Liver (tissue), 9 donors: ENCODE data around the gene ENOX1. TPM values are rescaled to one million over a fixed set of nuclear protein-coding genes. Genes with fewer than 3 reads are reported as not detected.

Experiments used
- DNase-seq: peaks from one replicate; pipeline ENCODE4 v3.0.0-alpha.2; 2017; ENCODE audit warnings: low spot score
- H3K27ac ChIP-seq, 2 donors: one replicate each; pipeline ENCODE4 v1.7.0; 2013; ENCODE audit warnings: inconsistent platforms in 2 of 2, low read length in 2 of 2, control low read depth in 1 of 2, low read depth in 1 of 2, mild to moderate bottlenecking in 1 of 2
- H3K27me3 ChIP-seq, 4 donors: one replicate each; pipeline versions ENCODE4 v1.6.1 to v1.7.0; 2013; ENCODE audit warnings: low read length in 3 of 4, inconsistent platforms in 1 of 4, mild to moderate bottlenecking in 1 of 4, moderate library complexity in 1 of 4; ENCODE audit not compliant: control insufficient read depth in 4 of 4, insufficient read depth in 4 of 4
- H3K36me3 ChIP-seq, 4 donors: one replicate each; pipeline versions ENCODE4 v1.6.1 to v1.7.0; 2013; ENCODE audit warnings: low read length in 3 of 4, mild to moderate bottlenecking in 3 of 4, low read depth in 1 of 4, moderate library complexity in 1 of 4; ENCODE audit not compliant: control insufficient read depth in 4 of 4, insufficient read depth in 3 of 4
- H3K4me1 ChIP-seq, 4 donors: one replicate each; pipeline versions ENCODE4 v1.6.1 to v1.7.0; 2013; ENCODE audit warnings: low read length in 3 of 4, mild to moderate bottlenecking in 3 of 4, moderate library complexity in 1 of 4; ENCODE audit not compliant: control insufficient read depth in 4 of 4, insufficient read depth in 4 of 4
- H3K4me3 ChIP-seq, 3 donors: one replicate each; pipeline versions ENCODE4 v1.6.1 to v1.7.0; 2013; ENCODE audit warnings: low read length in 3 of 3, control low read depth in 1 of 3, low read depth in 1 of 3, mild to moderate bottlenecking in 1 of 3
- H3K9ac ChIP-seq, 2 donors: one replicate each; pipeline ENCODE4 v1.7.0; 2013; ENCODE audit warnings: low read length in 2 of 2, mild to moderate bottlenecking in 2 of 2, moderate library complexity in 2 of 2, control low read depth in 1 of 2, low read depth in 1 of 2
- H3K9me3 ChIP-seq, 4 donors: one replicate each; pipeline versions ENCODE4 v1.6.1 to v1.7.0; 2013; ENCODE audit warnings: low read length in 3 of 4; ENCODE audit not compliant: control insufficient read depth in 4 of 4
- ATF3 ChIP-seq: IDR thresholded peaks from 2 replicates; pipeline ENCODE4 v1.6.1; 2016; ENCODE audit warnings: antibody characterized with exemption
- CTCF ChIP-seq: fragments of 150-350 bp; IDR thresholded peaks from 2 replicates; pipeline ENCODE4 v1.5.1; 2017; ENCODE audit warnings: improper control_type of control experiment, low read depth, low read length; ENCODE audit not compliant: missing input control
- EGR1 ChIP-seq, 2 donors: IDR thresholded peaks; 2 replicates each; pipeline ENCODE4 v1.6.1; 2016 to 2018; ENCODE audit warnings: antibody characterized with exemption in 2 of 2, low read depth in 2 of 2
- FOXA1 ChIP-seq: IDR thresholded peaks from 2 replicates; pipeline ENCODE4 v1.6.1; 2016; ENCODE audit warnings: antibody characterized with exemption
- FOXA2 ChIP-seq: IDR thresholded peaks from 2 replicates; pipeline ENCODE4 v1.6.1; 2016; ENCODE audit warnings: antibody characterized with exemption
- GABPA ChIP-seq, 2 donors: IDR thresholded peaks in 1 of 2; conservative IDR thresholded peaks in 1 of 2; 2 replicates each; pipeline ENCODE4 v1.6.1; 2016; ENCODE audit warnings: antibody characterized with exemption in 2 of 2, mild to moderate bottlenecking in 1 of 2, moderate library complexity in 1 of 2
- HNF4A ChIP-seq, 2 donors: conservative IDR thresholded peaks; 2 replicates each; pipeline ENCODE4 v1.6.1; 2016; ENCODE audit warnings: antibody characterized with exemption in 2 of 2, mild to moderate bottlenecking in 2 of 2
- JUND ChIP-seq, 2 donors: IDR thresholded peaks; 2 replicates each; pipeline ENCODE4 v1.6.1; 2016; ENCODE audit warnings: antibody characterized with exemption in 2 of 2
- MAX ChIP-seq: IDR thresholded peaks from 2 replicates; pipeline ENCODE4 v1.6.1; 2016; ENCODE audit warnings: antibody characterized with exemption
- NR2F2 ChIP-seq: IDR thresholded peaks from 2 replicates; pipeline ENCODE4 v1.6.1; 2016; ENCODE audit warnings: antibody characterized with exemption
- RAD21 ChIP-seq, 2 donors: IDR thresholded peaks; 2 replicates each; pipeline ENCODE4 v1.6.1; 2016; ENCODE audit warnings: antibody characterized with exemption in 2 of 2, mild to moderate bottlenecking in 2 of 2
- REST ChIP-seq: IDR thresholded peaks from 2 replicates; pipeline ENCODE4 v1.6.1; 2016; ENCODE audit warnings: antibody characterized with exemption, mild to moderate bottlenecking
- RXRA ChIP-seq, 2 donors: IDR thresholded peaks; 2 replicates each; pipeline ENCODE4 v1.6.1; 2017 to 2018; ENCODE audit warnings: antibody characterized with exemption in 2 of 2, mild to moderate bottlenecking in 1 of 2
- SP1 ChIP-seq: IDR thresholded peaks from 2 replicates; pipeline ENCODE4 v1.6.1; 2018; ENCODE audit warnings: antibody characterized with exemption, mild to moderate bottlenecking
- TAF1 ChIP-seq: conservative IDR thresholded peaks from 2 replicates; pipeline ENCODE4 v1.6.1; 2016; ENCODE audit warnings: antibody characterized with exemption, mild to moderate bottlenecking
- YY1 ChIP-seq: IDR thresholded peaks from 2 replicates; pipeline ENCODE4 v1.6.1; 2016; ENCODE audit warnings: antibody characterized with exemption, mild to moderate bottlenecking
- ZBTB33 ChIP-seq: IDR thresholded peaks from 2 replicates; pipeline ENCODE4 v1.6.1; 2016; ENCODE audit warnings: antibody characterized with exemption
- WGBS: extraction: QIAGEN DNeasy Blood & Tissue Kit; methylation state at CpG from one replicate; pipeline ENCODE4 v1.1.7; 2013; 5-methylcytosine and 5-hydroxymethylcytosine counted together
- polyA plus RNA-seq, 2 donors: library from polyadenylated mRNA; stranded (reverse) in 1 of 2; unstranded in 1 of 2; fragments of 200-250 nt in 1 of 2; fragments of >200 nt in 1 of 2; fragmentation: Nextera tagmentation in 1 of 2; extraction: Ambion mirVana in 1 of 2; gene quantifications; one replicate each; pipeline versions ENCODE4 v1.2.1 to v1.2.3, GENCODE V29; 2013 to 2015
- total RNA-seq, 2 donors: library from RNA; depleted of rRNA; stranded (reverse); fragments of >200 nt; gene quantifications; one replicate each; pipeline ENCODE4 v1.2.3, GENCODE V29; 2014
- donor health status: healthy.
- donor health status: healthy.
- donor health status: healthy.
- donor health status: healthy.
- donor health status: healthy.

Gene ENOX1
- total and polyA plus RNA-seq, 4 donors, result 0.02 to 0.33 (median 0.08) TPM; not detected in 1

- WGBS, result 73% methylated on average over 2 of the region's 2 CpGs
- H3K27ac ChIP-seq, result no peak overlapping the region
- DNase-seq, result no peak
- no peaks in the 10 kb centered on the region for H3K9me3 ChIP-seq
- TF ChIP-seq ATF3, result no peak
- no peak for TF ChIP-seq CTCF
- no peak for TF ChIP-seq TAF1
- TF ChIP-seq SP1, result no peak
- TF ChIP-seq HNF4A (conservative IDR thresholded peaks at IDR 0.05), result no peak
- TF ChIP-seq RXRA (IDR thresholded peaks at IDR 0.05), result no peak
- no peak for TF ChIP-seq JUND (IDR thresholded peaks at IDR 0.05)
- TF ChIP-seq NR2F2, result no peak
- H3K4me3 ChIP-seq, result no peak overlapping the region
- H3K27me3 ChIP-seq, result peaks cover 0 to 6% (median 0%) of the 10 kb centered on the region in 4 donors
- no peaks in the 10 kb centered on the region for H3K4me1 ChIP-seq
- no peak overlapping the region for H3K9ac ChIP-seq
- no peaks in the 10 kb centered on the region for H3K36me3 ChIP-seq
These were observed 619.0 kb downstream of the ENOX1 start for GRCh38 chr13:43167731-43168130.

GRCh38 chr13:43166644-43167457, 619.9 kb downstream of the ENOX1 start:
- no peak overlapping the region for H3K4me3 ChIP-seq
- H3K9me3 ChIP-seq, result no peaks in the 10 kb centered on the region
- TF ChIP-seq SP1 (no peak), MAX (no peak), JUND (IDR thresholded peaks at IDR 0.05) (no peak), FOXA1 (no peak), FOXA2 (no peak), CTCF (no peak), EGR1 (IDR thresholded peaks at IDR 0.05; ENCODE audit: low read depth in 2 of 2) (no peak), HNF4A (conservative IDR thresholded peaks at IDR 0.05) (no peak), TAF1 (no peak), GABPA (IDR thresholded peaks at IDR 0.05 in 1 of 2, conservative IDR thresholded peaks at IDR 0.05 in 1 of 2) (no peak), NR2F2 (no peak), RAD21 (IDR thresholded peaks at IDR 0.05) (no peak), YY1 (no peak), REST (no peak), ZBTB33 (no peak), ATF3 (no peak)
- DNase-seq, result no peak
- H3K36me3 ChIP-seq, result no peaks in the 10 kb centered on the region
- H3K4me1 ChIP-seq, result no peaks in the 10 kb centered on the region
- peaks cover 0 to 6% (median 0%) of the 10 kb centered on the region in 4 donors for H3K27me3 ChIP-seq
- no peak overlapping the region for H3K9ac ChIP-seq
- H3K27ac ChIP-seq, result no peak overlapping the region
- 85% methylated on average over 6 of the region's 6 CpGs for WGBS
